Right ventricle myocardium superior (tissue), 1 donor: ENCODE data around the gene RPL13. TPM values are rescaled to one million over a fixed set of nuclear protein-coding genes. Genes with fewer than 3 reads are reported as not detected.

ENCODE experiments used
- ATAC-seq: fragments of 200-7000 bp; cut with Tn5 transposase; one replicate; pipeline ENCODE4 v1.9.1; 2020; ENCODE audit warnings: mild to moderate bottlenecking; ENCODE audit not compliant: poor library complexity
- DNase-seq: peaks from one replicate; pipeline ENCODE4 v3.0.0-alpha.2; 2020
- intact Hi-C: fragments of 100-400 bp; cut with DNase I; formaldehyde crosslinking; loops from one replicate; pipeline ENCODE4 v1.11.2; 2022
- total RNA-seq: library from RNA; stranded (reverse); fragmentation: NEBNext Ultra II Directional; extraction: Animal tissue kit (Norgen Biotek cat#: 25700); gene quantifications from one replicate; pipeline ENCODE4 v1.2.1, GENCODE V29; 2021
- donor health status: DM: no; HTN: yes; CAD: no; lungs with severe emphysema.

Gene RPL13
- total RNA-seq, 1 donor from 2014 or later = 1,044 TPM

DNA sequence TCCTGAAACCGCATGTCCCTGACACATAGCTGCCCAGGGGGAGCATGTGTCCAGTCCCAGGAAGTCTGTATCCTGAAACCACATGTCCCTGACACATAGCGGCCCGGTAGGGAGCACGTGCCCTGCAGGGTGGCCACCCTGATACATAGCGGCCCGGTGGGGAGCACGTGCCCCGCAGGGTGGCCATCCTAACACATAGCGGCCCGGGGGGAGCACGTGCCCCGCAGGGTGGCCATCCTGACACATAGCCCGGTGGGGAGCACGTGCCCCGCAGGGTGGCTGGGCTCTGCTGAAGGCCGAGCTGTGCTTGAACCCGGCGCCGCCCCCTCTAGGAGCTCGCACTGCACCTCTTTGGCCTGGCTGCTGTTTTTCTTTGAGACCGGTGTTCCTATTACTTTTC is 18.7 kb upstream of the RPL13 start:
- no peak for ATAC-seq
- no peak for DNase-seq
- intact Hi-C loops = no loop called here

DNA sequence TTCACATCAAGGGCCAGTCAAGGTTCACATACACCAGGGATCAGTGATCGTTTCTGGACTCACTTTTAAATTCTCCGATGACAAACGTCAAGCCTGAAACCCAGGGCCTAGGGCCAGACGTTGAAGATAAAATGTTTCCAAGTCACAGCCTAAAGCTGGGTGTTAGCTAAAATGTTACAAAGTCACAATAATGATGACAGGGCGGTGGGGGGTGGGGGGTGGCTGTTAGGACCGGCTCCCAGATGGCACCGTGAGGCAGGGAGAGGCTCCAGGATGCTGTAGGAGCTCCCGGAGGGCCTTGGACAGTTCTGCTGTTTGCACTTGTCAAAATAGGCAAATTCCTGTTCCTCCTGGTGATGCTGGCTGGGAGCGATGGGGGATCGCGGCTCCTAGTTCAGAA is 16.4 kb upstream of the RPL13 start:
- intact Hi-C loops = no loop called here
- DNase-seq (no peak), ATAC-seq (no peak)

DNA sequence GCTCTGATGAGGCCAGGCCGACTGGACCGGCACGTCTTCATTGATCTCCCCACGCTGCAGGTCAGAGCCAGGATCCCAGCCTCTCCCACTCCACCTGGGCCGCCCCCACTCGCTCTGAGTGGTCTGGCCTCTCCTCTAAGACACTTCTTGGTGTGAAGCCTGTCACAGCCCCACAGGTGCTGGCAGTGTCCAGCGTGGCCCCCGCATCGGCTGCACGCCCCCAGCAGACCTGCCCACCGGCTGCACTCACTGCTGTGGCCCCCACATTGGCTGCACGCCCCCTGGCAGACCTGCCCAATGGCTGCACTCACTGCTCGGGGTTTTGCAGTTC is 15.8 kb upstream of the RPL13 start:
- ATAC-seq = no peak
- DNase-seq = no peak
- intact Hi-C loops = no loop called here

DNA sequence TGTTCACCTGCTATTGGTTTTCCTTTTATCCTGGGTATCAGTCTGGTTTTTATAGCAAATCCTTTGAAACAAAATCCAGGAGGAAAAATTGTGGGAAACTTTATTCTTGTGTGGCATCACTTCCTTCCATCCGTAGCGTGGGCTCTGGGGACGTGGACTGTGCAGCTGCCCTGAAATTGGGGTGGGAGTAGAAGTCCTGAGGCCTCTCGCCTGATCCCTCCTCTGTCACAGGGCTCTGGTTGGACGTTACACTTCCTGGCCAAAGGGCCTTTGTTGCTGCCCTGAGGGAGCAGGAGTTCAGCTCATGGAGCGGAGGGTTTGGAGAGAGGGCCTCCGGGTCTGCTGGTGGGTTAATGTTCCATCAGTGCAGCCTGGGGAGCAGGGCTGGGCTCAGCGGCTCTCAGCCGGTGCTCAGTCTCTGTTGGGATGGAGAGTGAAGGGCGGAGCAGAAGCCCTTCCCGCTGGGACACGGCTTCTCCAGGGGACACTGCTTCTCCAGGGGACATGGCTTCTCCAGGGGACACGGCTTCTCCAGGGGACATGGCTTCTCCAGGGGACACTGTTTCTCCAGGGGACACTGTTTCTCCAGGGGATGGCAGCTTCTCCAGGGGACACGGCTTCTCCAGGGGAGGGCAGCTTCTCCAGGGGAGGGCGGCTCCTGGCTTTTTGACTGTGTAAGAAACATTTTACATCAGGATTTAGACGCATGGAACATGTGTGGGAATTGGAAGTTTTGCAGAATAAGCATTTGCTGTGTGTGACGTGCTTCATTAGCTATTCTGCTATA is 15.2 kb upstream of the RPL13 start:
- DNase-seq (no peak), ATAC-seq (no peak)

DNA sequence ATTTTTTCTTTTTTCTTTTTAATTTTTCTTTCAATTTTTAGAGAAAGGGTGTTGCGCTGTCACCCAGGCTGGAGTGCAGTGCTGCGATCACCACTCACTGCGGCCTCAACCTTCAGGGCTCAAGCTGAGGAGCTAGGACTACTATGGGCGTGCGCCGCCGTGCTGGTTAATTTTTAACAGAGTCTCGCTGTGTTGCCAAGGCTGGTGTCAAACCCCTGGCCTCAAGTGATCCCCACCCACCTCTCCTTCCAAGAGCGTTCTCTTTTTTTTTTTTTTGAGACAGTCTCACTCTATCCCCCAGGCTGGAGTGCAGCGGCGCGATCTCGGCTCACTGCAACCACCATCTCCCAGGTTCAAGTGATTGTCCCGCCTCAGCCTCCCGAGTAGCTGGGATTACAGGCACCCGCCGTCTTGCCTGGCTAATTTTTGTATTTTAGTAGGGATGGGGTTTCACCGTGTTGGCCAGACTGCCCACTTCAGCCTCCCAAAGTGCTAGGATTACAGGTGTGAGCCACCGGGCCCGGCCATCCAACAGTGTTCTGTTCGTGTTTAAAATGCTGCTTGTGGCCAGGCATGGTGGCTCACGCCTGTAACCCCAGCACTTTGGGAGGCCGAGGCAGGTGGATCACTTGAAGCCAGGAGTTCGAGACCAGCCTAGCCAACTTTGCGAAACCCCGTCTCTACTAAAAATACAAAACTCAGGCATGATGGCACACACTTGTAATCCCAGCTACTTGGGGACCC is 14.5 kb upstream of the RPL13 start:
- DNase-seq (no peak), ATAC-seq (no peak)
- intact Hi-C loops = no loop called here

More for the DNA sequence above, 15.2 kb upstream of the RPL13 start:
- intact Hi-C loops = no loop called here

DNA sequence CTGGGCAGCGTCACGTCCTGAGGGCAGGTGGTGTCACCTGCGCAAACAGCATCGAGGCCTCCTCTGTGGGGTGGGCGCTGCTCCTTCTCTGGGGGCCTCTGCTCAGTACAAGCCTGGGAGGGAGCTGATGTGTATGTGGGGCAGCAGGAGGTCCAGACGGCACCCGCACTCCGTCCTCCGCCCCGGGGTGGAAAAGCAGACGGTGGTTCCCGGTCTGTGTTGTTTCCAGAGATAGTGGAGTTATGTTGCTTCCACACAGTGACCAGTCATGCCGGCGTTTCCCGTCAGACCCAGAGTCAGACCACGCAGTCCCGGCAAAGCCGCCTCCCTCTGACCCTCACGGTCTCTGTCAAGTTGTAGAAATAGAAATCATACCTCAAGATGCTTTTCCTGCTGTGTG is 13.7 kb upstream of the RPL13 start:
- no peak for ATAC-seq
- no peak for DNase-seq
- intact Hi-C loops = no loop called here

DNA sequence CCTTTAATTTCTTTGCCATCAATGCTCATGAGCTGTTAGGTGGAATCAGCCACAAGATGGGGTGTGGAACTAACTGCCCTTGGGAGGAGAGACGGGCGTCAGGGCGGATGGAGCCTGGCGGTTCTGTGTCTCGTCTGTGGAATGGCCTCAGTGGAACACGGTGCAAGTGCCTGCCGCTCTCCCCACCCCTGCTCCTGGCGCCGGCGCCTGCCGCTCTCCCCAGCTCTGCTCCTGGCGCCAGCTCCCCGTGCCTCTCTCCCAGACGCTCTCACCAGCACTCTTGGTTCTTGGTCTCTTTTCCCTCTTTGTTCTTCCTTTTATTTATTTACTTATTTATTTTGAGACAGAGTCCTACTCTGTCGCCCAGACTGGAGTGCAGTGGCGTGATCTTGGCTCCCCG is 13.2 kb upstream of the RPL13 start:
- ATAC-seq (no peak), DNase-seq (no peak)
- intact Hi-C loops = no loop called here

DNA sequence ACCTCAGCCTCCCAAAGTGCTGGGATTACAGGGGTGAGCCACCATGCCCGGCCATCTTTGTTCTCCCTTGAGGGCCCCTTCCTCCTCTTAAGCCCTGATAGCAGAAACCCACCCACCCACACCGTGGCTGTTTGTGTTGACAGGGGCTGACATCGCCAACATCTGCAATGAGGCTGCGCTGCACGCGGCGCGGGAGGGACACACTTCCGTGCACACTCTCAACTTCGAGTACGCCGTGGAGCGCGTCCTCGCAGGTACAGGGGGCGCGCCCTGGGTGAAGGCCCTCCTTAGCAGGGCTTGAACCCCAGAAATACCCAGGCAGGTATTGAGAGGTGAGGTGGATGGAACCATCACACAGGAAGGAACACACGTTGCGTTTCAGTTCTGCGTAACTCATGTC is 12.6 kb upstream of the RPL13 start:
- intact Hi-C loops = no loop called here
- DNase-seq = no peak
- ATAC-seq = no peak

DNA sequence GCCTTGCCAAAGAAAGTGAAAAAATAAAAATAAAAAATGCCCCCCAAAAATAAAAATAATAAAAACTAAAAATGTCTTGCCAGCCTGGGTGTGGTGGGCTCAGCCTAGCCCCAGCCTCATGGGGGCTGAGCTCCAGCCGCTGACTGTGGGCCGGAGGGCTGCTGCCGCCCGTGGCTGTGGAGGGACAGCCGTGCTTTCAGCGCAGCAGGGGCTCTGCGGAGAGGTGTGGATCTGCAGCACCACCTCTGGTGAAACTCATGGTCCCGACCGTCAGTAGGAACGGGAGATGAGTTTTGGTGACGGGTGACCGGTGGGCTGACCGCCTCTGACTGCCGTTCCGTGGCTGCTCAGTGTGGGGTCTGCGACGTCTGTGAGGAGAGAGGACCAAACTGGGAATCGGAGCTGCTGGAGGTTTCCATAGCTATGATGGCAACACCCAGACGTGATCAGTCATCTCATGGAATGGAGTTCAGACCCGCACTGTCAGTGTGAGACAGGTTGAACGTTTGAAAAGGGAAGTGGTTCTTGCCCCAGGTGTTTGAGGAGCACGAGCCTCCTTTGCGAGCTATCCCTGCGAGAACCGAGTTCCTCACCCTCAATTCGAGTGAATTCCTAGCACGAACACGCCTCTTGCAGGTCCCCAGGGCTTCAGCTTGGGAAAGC is 12.0 kb upstream of the RPL13 start:
- intact Hi-C loops = no loop called here
- ATAC-seq (no peak), DNase-seq (no peak)

DNA sequence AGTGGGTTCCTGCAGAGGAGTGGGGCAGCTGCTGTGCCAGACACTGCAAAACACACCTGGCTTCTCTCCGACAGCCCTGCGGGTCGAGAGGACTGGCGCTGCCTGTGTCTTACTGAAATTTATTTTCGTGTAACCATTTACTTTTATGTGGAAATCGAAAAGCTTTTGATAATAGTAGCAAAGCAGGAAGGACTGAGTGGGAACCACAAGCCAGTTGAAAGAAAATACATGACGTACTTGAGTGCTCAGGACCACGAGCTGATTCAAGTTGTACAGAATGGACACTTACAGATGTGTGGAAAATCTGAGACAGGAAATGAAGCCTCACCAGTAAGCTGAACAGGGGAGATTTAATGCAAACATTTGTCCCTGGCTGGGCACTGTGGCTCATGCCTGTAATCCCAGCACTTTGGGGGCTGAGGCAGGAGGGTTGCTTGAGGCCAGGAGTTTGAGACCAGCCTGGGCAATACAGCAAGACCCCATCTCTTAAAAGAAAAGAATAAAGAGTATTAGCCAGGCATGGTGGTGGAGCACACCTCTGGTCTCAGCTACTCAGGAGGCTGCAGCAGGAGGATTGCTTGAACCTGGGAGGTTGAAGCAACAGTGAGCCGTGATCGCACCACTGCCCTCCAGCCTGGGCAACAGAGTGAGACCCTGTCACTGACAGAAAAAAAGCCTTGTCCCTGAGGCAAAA is 11.3 kb upstream of the RPL13 start:
- intact Hi-C loops = no loop called here
- DNase-seq = no peak
- ATAC-seq = no peak

DNA sequence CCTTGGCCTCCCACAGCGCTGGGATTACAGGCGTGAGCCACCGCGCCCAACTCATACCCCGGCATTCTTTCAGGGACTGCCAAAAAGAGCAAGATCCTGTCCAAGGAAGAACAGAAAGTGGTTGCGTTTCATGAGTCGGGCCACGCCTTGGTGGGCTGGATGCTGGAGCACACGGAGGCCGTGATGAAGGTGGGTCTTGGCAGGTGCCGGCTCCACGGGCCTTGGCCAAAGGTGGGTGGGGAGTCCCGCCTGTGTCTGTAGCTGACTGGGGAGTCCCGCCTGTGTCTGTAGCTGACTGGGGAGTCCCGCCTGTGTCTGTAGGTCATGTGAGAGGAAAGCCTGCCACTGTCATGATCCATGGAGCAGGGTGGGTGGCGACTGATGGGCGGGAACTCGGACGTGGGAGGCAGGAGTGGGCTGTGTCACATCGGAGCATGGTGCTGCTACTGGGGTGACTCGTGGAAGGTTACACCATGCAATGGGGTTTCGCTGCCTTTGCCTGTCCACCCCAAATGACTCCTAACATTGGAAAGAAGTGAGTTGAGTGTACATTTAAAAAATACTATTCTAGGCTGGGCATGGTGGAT is 10.0 kb upstream of the RPL13 start:
- DNase-seq (no peak), ATAC-seq (no peak)
- intact Hi-C loops = loop anchor here (10.0 kb wide), 1 partner anchor 216 kb away; no protein-coding TSS in a partner anchor

DNA sequence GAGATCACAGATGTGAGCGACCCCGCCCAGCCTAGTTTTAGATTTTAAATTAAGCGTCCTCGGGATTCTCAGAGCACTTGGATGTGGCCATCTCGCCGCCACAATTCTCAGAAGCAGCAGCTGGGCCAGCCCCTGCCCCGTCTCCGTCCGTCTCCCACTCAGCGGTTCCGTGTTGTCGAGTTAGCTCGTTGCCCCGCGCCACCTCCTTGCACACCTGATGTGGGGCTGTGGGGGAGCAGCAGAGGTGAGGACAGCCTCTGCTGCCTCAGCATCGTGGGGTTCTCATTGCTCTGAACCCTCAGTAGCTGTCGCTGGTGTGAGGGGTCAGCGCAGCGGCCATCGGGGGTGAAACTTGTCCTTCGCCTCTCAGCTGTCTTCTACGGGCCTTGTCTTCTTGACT is 8.2 kb upstream of the RPL13 start:
- ATAC-seq (no peak), DNase-seq (no peak)
- intact Hi-C loops = loop anchor here (10.0 kb wide), 1 partner anchor 218 kb away; no protein-coding TSS in a partner anchor

DNA sequence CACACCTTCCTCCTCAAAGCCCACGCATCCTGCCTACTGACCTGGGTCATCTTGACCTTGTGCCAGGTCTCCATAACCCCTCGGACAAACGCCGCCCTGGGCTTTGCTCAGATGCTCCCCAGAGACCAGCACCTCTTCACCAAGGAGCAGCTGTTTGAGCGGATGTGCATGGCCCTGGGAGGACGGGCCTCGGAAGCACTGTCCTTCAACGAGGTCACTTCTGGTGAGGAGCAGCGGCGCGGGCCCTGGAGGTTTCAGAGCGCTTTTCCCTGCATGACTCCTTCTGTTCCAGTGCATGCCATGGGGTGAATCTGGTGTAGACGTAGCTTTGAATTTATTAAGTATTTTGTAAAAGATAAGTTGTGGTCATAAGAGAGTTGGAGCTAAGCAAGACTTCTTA is 7.6 kb upstream of the RPL13 start:
- intact Hi-C loops = loop anchor here (10.0 kb wide), 1 partner anchor 218 kb away; no protein-coding TSS in a partner anchor
- DNase-seq = no peak
- no peak for ATAC-seq

DNA sequence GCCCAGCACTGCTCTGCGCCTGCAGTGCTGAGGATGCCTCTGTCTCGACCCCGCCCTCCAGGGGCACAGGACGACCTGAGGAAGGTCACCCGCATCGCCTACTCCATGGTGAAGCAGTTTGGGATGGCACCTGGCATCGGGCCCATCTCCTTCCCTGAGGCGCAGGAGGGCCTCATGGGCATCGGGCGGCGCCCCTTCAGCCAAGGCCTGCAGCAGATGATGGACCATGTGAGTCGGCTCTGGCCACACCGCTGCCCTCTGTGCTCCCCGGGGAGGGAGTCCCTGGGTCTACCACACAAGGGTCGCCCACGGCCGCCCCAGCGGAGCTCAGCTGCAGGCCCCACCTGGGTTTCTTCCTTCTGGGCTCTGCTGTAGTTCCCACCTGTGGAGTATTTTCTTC is 6.7 kb upstream of the RPL13 start:
- ATAC-seq (no peak), DNase-seq (no peak)
- intact Hi-C loops = loop anchor here (10.0 kb wide), 1 partner anchor 219 kb away; no protein-coding TSS in a partner anchor

DNA sequence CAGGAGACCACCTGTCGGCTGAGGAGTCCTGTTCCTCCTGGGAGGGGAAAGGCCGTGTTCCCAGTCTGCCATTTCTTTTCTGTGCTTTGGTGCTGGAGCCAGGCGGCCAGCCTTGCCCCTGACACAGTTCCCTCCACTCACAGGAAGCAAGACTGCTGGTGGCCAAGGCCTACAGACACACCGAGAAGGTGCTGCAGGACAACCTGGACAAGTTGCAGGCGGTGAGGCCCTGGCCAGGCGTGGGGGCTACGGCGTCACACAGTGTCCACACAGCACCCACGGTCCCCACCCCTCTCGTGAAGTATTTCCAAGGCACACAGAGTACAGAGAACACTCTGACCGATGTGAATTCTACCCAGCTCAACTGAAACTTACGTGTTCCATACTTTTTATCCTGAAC is 6.1 kb upstream of the RPL13 start:
- no peak for ATAC-seq
- intact Hi-C loops = loop anchor here (10.0 kb wide), 1 partner anchor 220 kb away; no protein-coding TSS in a partner anchor
- DNase-seq = no peak

DNA sequence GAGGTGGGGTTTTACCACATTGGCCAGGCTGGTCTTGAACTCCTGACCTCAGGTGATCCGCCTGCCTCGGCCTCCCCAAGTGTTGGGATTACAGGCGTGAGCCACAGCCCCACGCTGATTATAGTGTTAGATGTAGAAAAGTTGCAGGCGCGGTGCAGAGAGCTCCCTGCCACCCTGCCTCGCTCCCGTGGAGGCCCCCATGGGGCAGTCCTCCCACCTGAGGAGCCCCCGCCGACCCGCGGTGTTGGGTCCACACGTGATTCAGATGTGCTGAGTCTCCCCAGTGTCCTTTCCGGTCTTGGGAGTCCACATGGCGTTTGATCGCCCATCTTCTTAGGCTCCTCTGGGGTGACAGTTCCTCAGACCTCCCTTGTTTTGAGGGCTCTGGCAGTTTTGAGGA is 5.2 kb upstream of the RPL13 start:
- ATAC-seq (no peak), DNase-seq (no peak)
- intact Hi-C loops = loop anchor here (10.0 kb wide), 1 partner anchor 220 kb away; no protein-coding TSS in a partner anchor

DNA sequence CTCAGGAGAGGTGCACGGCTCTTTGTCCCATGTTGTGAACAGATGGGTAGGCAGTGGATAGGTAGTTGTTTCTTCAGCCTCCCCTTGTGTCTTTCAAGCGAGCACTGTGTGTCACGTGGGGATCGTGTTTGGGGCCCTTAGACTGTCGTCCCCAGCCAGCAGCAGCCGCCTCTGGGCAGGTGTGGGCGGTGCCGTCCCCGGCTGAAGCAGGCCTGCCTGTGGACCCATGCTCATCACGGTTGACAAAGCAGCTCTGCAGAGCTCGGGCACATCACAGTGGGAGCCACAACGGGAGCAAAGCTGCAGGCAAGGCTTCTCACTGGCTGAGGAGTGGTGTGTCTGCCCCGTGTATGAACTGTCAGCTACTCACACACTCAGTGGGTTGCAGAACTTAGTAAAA is 4.7 kb upstream of the RPL13 start:
- ATAC-seq (no peak), DNase-seq (no peak)
- intact Hi-C loops = loop anchor here (10.0 kb wide), 1 partner anchor 221 kb away; no protein-coding TSS in a partner anchor
